ENCODE measurements around the gene OSBPL6.
"Not testable (repeated sequence)": the region's sequence is repeated elsewhere in the genome, so short reads cannot be mapped to it uniquely, and the experiment has no call there.

Gene OSBPL6

DNA sequence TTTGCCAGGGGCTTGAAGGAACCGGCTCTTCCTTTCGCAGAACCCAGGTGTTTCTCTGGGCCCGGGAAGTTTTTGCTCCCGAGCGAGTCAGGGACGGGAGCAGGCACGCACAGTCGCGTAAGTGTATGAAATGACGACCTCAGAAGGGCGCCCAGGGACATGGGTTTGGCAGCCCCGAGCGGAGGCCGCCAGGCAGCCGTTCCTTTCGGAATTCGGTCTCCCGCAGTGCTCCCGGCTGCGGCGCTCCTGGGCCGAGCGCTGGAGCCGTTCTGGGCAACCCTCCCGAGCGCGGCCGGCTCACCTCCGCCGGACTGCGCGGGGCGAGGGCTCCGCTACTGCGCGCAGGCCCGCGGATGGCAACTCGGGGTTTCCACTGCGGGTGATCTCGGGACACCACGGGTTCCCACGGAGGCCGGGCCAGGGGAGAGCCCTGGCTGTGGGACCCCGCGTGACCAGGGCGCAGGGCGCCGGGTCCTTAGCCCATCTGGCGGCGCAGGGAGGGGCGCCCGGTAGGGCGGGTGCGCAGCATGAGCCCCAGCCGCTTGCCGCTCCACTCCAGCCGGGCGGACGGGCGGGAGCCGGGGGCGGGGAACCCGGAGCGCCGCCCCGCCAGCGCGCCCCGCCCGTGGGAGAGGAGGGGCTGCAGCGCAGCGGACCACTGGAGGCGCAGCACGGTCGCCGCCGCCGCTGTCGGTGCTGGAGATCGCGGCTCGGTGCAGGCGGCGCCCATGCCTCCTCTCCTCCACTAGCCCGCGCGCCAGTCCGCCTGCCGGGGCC is at the start of gene OSBPL6:
OSBPL6 (plus strand) TSS at position 690 of the 777 bp plus-strand sequence. CDS start 111,673 bp downstream, outside the sequence.
- TF ChIP-seq, protein P1, sequence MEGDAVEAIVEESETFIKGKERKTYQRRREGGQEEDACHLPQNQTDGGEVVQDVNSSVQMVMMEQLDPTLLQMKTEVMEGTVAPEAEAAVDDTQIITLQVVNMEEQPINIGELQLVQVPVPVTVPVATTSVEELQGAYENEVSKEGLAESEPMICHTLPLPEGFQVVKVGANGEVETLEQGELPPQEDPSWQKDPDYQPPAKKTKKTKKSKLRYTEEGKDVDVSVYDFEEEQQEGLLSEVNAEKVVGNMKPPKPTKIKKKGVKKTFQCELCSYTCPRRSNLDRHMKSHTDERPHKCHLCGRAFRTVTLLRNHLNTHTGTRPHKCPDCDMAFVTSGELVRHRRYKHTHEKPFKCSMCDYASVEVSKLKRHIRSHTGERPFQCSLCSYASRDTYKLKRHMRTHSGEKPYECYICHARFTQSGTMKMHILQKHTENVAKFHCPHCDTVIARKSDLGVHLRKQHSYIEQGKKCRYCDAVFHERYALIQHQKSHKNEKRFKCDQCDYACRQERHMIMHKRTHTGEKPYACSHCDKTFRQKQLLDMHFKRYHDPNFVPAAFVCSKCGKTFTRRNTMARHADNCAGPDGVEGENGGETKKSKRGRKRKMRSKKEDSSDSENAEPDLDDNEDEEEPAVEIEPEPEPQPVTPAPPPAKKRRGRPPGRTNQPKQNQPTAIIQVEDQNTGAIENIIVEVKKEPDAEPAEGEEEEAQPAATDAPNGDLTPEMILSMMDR (IDR thresholded peaks at IDR 0.05; ENCODE audit: insufficient read depth, missing control alignments), result peak; percentile 19
- peak; percentile 70 for DNase-seq (ENCODE audit: insufficient read length, low spot score)
- no peak for FAIRE-seq

DNA sequence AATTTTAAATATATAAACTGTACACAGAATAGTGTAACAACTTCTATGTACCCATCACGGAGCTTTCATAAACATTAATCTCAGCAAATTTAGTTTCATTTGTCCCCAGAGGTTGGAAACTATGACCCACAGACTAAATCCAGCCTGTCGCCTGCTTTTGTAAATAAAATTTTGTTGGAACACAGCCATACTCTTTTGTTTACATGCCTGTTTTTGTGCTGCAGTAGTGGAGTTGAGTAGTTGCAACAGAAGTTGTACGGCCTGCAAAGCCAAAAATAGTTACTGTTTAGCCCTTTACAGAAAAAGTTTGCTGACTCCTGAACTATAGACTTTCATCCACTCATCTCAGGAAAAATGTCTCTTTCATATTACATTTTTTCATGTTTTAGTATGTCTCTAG is 42.3 kb upstream of the OSBPL6 start:
- TF ChIP-seq, protein P1 (IDR thresholded peaks at IDR 0.05; ENCODE audit: insufficient read depth, missing control alignments), result no peak
- no peak for DNase-seq (ENCODE audit: insufficient read length, low spot score)
- no peak for FAIRE-seq

GRCh38 chr2:178152542-178152941 is 41.8 kb upstream of the OSBPL6 start:
- TF ChIP-seq, protein P1 (IDR thresholded peaks at IDR 0.05; ENCODE audit: insufficient read depth, missing control alignments), result no peak

DNA sequence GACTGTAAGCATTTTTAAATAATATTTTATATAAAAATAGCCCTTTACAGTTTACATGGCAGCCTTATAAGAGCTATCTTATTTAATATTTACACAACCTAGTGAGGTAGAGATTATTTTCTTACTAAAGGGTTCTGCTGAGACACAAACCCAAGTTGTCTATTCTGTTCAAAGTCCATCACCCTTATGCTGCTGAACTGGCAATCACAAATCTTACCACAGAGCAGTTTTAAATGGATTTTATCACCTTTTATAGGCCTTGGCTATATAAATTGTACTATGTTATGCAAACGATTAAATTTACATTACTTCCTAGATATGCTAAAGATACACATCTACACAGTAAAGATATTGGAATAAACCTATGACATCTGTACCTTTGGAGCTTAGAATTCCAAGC is 41.3 kb upstream of the OSBPL6 start:
- TF ChIP-seq, protein P1 (IDR thresholded peaks at IDR 0.05; ENCODE audit: insufficient read depth, missing control alignments), result no peak
- no peak for DNase-seq (ENCODE audit: insufficient read length, low spot score)
- no peak for FAIRE-seq

More at GRCh38 chr2:178152542-178152941, 41.8 kb upstream of the OSBPL6 start:
- DNase-seq (ENCODE audit: insufficient read length, low spot score) (no peak), FAIRE-seq (no peak)

GRCh38 chr2:178153878-178154277 is 40.4 kb upstream of the OSBPL6 start:
- DNase-seq (ENCODE audit: insufficient read length, low spot score); FAIRE-seq: not testable (repeated sequence)

GRCh38 chr2:178155524-178155923 is 38.8 kb upstream of the OSBPL6 start:
- TF ChIP-seq, protein P1 (IDR thresholded peaks at IDR 0.05; ENCODE audit: insufficient read depth, missing control alignments), result no peak
- DNase-seq (ENCODE audit: insufficient read length, low spot score), result no peak
- FAIRE-seq, result no peak

DNA sequence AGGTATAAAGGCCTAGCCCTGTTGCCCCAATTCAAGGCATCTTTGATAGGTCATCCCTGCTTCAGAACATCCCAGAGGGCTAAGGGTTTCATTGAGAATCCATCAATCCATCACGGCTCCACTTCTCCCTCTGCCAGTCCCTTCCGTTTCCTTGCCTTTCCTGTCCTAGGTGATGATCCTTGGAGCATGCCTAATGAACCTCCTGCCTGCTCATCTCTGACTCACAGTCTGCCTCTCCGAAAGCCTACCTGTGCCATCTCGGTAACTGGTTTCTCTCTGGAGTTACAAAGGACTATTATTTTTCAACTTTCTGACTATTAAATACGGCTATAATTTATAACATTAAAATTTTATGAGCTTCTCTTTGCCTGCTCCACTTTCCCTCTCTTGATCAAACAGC is 36.7 kb upstream of the OSBPL6 start:
- no peak for FAIRE-seq

More for the DNA sequence above, 36.7 kb upstream of the OSBPL6 start:
- DNase-seq (ENCODE audit: insufficient read length, low spot score), result no peak
- TF ChIP-seq, protein P1 (IDR thresholded peaks at IDR 0.05; ENCODE audit: insufficient read depth, missing control alignments), result no peak

Data from D721Med (cell line).